NB4 (cell line): Measurements from ENCODE around the gene REELD1.

Source experiments
- DNase-seq: peaks from one replicate; pipeline ENCODE4 v3.0.0; 2010; ENCODE audit warnings: low read depth
- H3K4me3 ChIP-seq: one replicate; pipeline ENCODE4 v1.5.1; 2011; ENCODE audit warnings: mild to moderate bottlenecking, low read depth, low read length, moderate library complexity
- CTCF ChIP-seq: IDR thresholded peaks from one replicate; pipeline ENCODE4 v1.5.1; 2012; ENCODE audit warnings: low read depth, low read length
- MAX ChIP-seq: IDR thresholded peaks from 2 replicates; pipeline ENCODE4 v1.6.1; 2011; ENCODE audit warnings: low read depth, low read length
- MYC ChIP-seq: IDR thresholded peaks from 2 replicates; pipeline ENCODE4 v1.6.1; 2011; ENCODE audit warnings: low read depth, low read length
- POLR2A ChIP-seq: IDR thresholded peaks from 2 replicates; pipeline ENCODE4 v1.6.1; 2011; ENCODE audit warnings: mild to moderate bottlenecking; ENCODE audit not compliant: insufficient read length; ENCODE audit errors: extremely low read depth

REELD1 gene

GRCh38 chr4:146256328-146256727 is 42.0 kb downstream of the REELD1 start:
- TF ChIP-seq MAX: no peak
- no peak for TF ChIP-seq CTCF
- no peak for TF ChIP-seq MYC
- no peak for TF ChIP-seq POLR2A
- H3K4me3 ChIP-seq: no peak overlapping the region
- no peak for DNase-seq

- no peak overlapping the region for H3K4me3 ChIP-seq
- TF ChIP-seq CTCF (no peak), POLR2A (no peak), MAX (no peak), MYC (no peak)
- no peak for DNase-seq
Measured at GRCh38 chr4:146257511-146257910, 43.2 kb downstream of the REELD1 start.

GRCh38 chr4:146260521-146260920 is 46.2 kb downstream of the REELD1 start:
- DNase-seq: no peak
- TF ChIP-seq MAX: no peak
- no peak for TF ChIP-seq POLR2A
- no peak for TF ChIP-seq MYC
- TF ChIP-seq CTCF: no peak
- no peak overlapping the region for H3K4me3 ChIP-seq

GRCh38 chr4:146261041-146261440 is 46.7 kb downstream of the REELD1 start:
- DNase-seq: no peak
- TF ChIP-seq CTCF (no peak), POLR2A (no peak), MAX (no peak), MYC (no peak)
- H3K4me3 ChIP-seq: no peak overlapping the region

- no peak for DNase-seq
- no peak overlapping the region for H3K4me3 ChIP-seq
- TF ChIP-seq MAX (no peak), POLR2A (no peak), MYC (no peak), CTCF (no peak)
Measured at GRCh38 chr4:146263793-146264192, 49.5 kb downstream of the REELD1 start.
